HAP-1 (cell line): ENCODE results near the gene GALP.
"Not testable (repeated sequence)": the region's sequence is repeated elsewhere in the genome, so short reads cannot be mapped to it uniquely, and the experiment has no call there.

ENCODE experiments used
- DNase-seq, 2 experiments: peaks; one replicate each; pipeline ENCODE4 v3.0.0-alpha.2; 2016 to 2020; ENCODE audit warnings: low spot score in 2 of 2
- H3K27me3 ChIP-seq: fragments of 250-450 bp; sonication (Bioruptor Pico); 2 replicates; pipeline ENCODE4 v1.5.1; 2020; ENCODE audit warnings: low read depth, mild to moderate bottlenecking, moderate library complexity
- H3K36me3 ChIP-seq: fragments of 250-450 bp; sonication (Bioruptor Pico); replicated peaks from 2 replicates; pipeline ENCODE4 v1.5.1; 2020; ENCODE audit warnings: mild to moderate bottlenecking
- H3K4me1 ChIP-seq: fragments of 250-450 bp; sonication (Bioruptor Pico); 2 replicates; pipeline ENCODE4 v1.5.1; 2020; ENCODE audit warnings: mild to moderate bottlenecking
- H3K4me3 ChIP-seq: fragments of 250-450 bp; sonication (Bioruptor Pico); 2 replicates; pipeline ENCODE4 v1.5.1; 2020; ENCODE audit warnings: mild to moderate bottlenecking, moderate library complexity
- H3K9me3 ChIP-seq: fragments of 250-450 bp; sonication (Bioruptor Pico); 2 replicates; pipeline ENCODE4 v1.5.1; 2020; ENCODE audit warnings: mild to moderate bottlenecking, moderate library complexity
- in situ Hi-C: fragments of 300-500 bp; cut with MboI; formaldehyde crosslinking; loops from 3 replicates; pipeline ENCODE4 v1.14.3; 2020; ENCODE audit warnings: low sequenced_read_pairs, inconsistent platforms, mixed read lengths

The GALP gene

DNA sequence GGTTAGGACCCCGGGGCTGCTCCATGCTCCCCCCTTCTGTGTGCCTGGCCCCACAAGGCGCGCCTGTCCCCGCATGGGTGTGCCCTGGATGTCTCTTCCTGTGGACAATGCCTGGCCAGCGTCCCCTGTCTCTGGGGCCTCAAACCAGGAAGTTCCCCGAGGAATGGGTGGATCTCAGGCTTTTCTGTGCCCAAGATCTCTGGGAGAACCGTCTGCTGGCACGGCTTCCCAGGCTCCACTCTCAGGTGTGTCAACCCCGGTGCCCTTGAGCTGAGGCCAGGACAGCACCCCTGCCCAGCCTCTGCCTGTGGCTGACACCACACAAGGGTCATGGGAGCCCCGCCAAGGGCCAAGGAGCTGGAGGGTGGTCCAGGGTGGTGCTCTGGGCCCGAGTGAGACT is 19.0 kb upstream of the GALP start:
- no peaks in the 10 kb centered on the region for H3K27me3 ChIP-seq
- in situ Hi-C loops, result no loop called here
- no peak for DNase-seq
- no peak overlapping the region for H3K4me3 ChIP-seq
- no peaks in the 10 kb centered on the region for H3K4me1 ChIP-seq
- 0 out of 2 replicates have a peak, but pooled peaks cover 5% of the 10 kb centered on the region for H3K36me3 ChIP-seq
- no peaks in the 10 kb centered on the region for H3K9me3 ChIP-seq

- Histone ChIP-seq H3K36me3 (0 out of 2 replicates have a peak, but pooled peaks cover 5% of the 10 kb centered on the region), H3K27me3 (no peaks in the 10 kb centered on the region), H3K4me1 (no peaks in the 10 kb centered on the region), H3K9me3 (no peaks in the 10 kb centered on the region), H3K4me3 (no peak overlapping the region)
- no peak for DNase-seq
- in situ Hi-C loops, result no loop called here
Observed at GRCh38 chr19:56158170-56158757, 17.5 kb upstream of the GALP start.

- H3K36me3 ChIP-seq, result 0 out of 2 replicates have a peak, but pooled peaks cover 5% of the 10 kb centered on the region
Observed at GRCh38 chr19:56159009-56159559, 16.7 kb upstream of the GALP start.

GRCh38 chr19:56159622-56160271 is 16.1 kb upstream of the GALP start:
- Histone ChIP-seq H3K36me3 (0 out of 2 replicates have a peak, but pooled peaks cover 5% of the 10 kb centered on the region), H3K4me3 (no peak overlapping the region), H3K27me3 (no peaks in the 10 kb centered on the region), H3K9me3 (no peaks in the 10 kb centered on the region), H3K4me1 (no peaks in the 10 kb centered on the region)
- in situ Hi-C loops, result no loop called here
- DNase-seq, result no peak

More at GRCh38 chr19:56159009-56159559, 16.7 kb upstream of the GALP start:
- no peaks in the 10 kb centered on the region for H3K4me1 ChIP-seq
- H3K4me3 ChIP-seq, result no peak overlapping the region
- in situ Hi-C loops, result no loop called here
- no peaks in the 10 kb centered on the region for H3K27me3 ChIP-seq
- no peaks in the 10 kb centered on the region for H3K9me3 ChIP-seq
- no peak for DNase-seq

DNA sequence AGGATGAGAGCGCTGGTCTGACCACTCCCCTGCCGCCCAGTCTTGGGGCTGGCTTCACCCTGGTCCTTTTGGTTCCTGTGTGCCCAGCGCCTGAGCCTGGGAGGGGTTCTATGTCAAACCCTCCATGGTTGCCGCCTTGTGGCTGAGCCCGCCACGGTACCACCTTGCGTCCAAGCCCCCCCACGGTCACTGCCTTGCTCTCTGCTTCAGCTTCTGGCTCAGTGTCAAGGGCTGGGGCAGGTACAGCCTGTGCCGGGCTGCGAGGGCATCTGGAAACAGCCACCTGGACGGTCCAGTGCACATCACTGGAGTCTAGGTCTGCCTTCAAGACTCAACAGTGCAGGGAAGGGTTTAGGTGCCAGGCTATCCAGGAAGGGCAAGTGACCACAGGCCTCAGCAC is 14.3 kb upstream of the GALP start:
- in situ Hi-C loops, result no loop called here

GRCh38 chr19:56162258-56162657 is 13.6 kb upstream of the GALP start:
- in situ Hi-C loops, result no loop called here
- Histone ChIP-seq H3K9me3 (no peaks in the 10 kb centered on the region), H3K4me1 (no peaks in the 10 kb centered on the region), H3K4me3 (no peak overlapping the region), H3K27me3 (no peaks in the 10 kb centered on the region), H3K36me3 (no peaks in the 10 kb centered on the region)
- no peak for DNase-seq

More for the DNA sequence above, 14.3 kb upstream of the GALP start:
- Histone ChIP-seq H3K36me3 (no peaks in the 10 kb centered on the region), H3K4me1 (no peaks in the 10 kb centered on the region), H3K9me3 (no peaks in the 10 kb centered on the region), H3K4me3 (no peak overlapping the region), H3K27me3 (no peaks in the 10 kb centered on the region)
- DNase-seq, result no peak

DNA sequence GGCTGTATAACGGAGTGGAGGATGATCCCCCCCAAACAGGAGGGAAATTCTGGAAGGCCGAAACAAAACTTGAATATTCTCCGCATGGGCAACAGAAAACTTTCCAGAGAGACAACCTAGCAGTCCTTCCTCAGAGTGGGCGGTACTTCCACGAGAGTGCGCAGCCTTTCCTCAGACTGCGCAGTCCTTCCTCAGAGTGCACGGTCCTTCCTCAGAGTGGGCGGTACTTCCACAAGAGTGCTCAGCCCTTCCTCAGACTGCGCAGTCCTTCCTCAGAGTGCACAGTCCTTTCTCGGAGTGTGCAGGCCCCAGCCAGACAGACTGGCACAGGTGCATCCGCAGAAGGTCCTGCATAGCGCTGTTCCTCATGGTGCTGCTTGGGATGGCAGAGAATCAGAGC is 12.7 kb upstream of the GALP start:
- DNase-seq, result no peak
- in situ Hi-C loops, result no loop called here
- no peaks in the 10 kb centered on the region for H3K9me3 ChIP-seq
- no peaks in the 10 kb centered on the region for H3K4me1 ChIP-seq
- no peaks in the 10 kb centered on the region for H3K27me3 ChIP-seq
- H3K36me3 ChIP-seq, result no peaks in the 10 kb centered on the region
- no peak overlapping the region for H3K4me3 ChIP-seq

DNA sequence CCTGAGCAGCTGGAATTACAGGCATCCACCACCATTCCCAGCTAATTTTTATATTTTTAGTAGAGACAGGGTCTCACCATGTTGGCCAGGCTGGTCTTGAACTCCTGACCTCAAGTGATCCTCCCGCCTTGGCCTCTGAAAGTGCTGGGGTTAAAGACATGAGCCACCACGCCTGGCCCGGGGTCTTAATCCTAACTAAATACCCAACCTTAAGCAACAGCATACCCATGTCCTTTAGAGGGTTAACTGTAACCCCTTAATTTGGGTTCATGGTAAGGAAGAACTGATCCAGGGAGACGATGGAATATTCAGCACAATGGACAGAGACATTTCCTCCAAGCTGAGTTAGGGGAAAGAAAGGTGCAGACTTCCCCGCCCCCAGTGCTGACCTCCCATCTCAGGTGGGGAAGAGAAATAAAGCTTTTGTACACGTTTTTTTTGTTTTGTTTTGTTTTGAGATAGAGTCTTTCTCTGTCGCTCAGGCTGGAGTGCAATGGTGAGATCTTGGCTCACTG is 8.7 kb upstream of the GALP start:
- Histone ChIP-seq H3K9me3 (no peaks in the 10 kb centered on the region), H3K27me3 (no peaks in the 10 kb centered on the region), H3K4me1 (no peaks in the 10 kb centered on the region), H3K36me3 (no peaks in the 10 kb centered on the region), H3K4me3 (no peak overlapping the region)
- DNase-seq, result no peak
- in situ Hi-C loops, result loop anchor here (5.0 kb wide), 1 partner anchor 70 kb away; no protein-coding TSS in a partner anchor

DNA sequence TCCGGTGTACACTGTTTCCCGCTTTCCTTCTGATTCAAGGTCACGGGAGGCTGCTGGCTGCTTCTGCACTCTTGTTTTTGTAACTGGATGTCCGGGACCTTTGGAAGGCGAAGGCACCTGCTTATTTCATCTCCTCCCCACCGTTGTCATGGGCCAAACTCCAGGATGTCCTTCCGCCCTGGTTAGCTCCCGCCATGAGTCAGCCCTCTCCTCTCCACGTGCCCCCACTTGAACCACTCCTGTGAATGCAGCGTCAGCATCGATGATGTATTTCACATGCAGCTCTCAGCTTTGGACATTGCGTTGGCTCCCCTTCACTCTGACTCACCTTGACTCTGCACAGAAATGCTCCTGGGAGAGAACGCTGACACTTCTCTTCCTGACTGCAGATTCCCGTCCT is 5.5 kb upstream of the GALP start:
- no peak for DNase-seq
- H3K36me3 ChIP-seq, result no peaks in the 10 kb centered on the region
- in situ Hi-C loops, result loop anchor here (10.0 kb wide), 1 partner anchor 95 kb away; no protein-coding TSS in a partner anchor
- H3K9me3 ChIP-seq, result no peaks in the 10 kb centered on the region
- no peaks in the 10 kb centered on the region for H3K27me3 ChIP-seq
- H3K4me1 ChIP-seq, result no peaks in the 10 kb centered on the region
- H3K4me3 ChIP-seq, result no peak overlapping the region

DNA sequence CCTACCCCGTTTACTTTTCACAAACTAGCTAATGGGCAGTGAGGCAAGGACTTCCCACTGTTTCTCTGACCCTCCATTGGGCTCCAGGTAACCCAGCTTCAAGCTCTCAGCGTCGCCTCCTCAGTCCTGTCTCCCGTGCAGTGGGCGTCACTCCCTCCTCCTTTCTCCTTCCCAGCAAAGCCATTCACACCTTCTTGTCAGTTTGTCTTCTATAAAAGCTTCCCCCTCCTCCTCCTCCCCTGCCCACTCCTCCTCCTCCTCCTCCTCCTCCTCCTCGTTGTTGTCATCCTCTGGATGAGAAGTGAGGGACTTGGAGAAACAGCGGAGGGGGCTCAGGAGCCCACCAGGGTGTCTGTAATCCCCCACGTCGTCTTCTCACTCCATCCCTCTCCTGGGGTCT is 1.7 kb upstream of the GALP start:
- Histone ChIP-seq H3K9me3 (no peaks in the 10 kb centered on the region), H3K4me3 (no peak overlapping the region), H3K27me3 (no peaks in the 10 kb centered on the region), H3K36me3 (no peaks in the 10 kb centered on the region), H3K4me1 (no peaks in the 10 kb centered on the region)
- DNase-seq, result no peak
- in situ Hi-C loops, result loop anchor here (10.0 kb wide), 1 partner anchor 99 kb away; no protein-coding TSS in a partner anchor

DNA sequence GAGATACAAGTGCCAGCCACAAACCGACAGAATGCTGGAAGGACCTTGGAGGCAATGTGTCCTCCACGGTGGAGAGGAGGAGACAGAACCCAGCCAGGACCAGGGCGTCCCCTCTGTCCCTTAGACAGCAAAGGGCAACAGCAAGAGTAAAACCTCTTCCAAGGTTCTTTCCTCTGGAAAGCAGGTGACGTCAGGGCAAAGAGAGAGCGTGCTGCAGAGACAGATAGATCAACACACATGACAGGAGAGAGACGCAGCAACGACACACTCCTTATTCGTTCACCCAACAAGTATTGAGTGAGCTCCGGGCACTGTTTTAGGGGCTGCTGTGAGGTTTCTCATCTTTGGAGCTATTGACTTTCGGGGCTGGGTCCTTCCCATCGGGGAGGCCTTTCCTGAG is 1.3 kb upstream of the GALP start:
- DNase-seq, result no peak
- H3K9me3 ChIP-seq, result no peaks in the 10 kb centered on the region
- H3K27me3 ChIP-seq, result no peaks in the 10 kb centered on the region
- H3K4me3 ChIP-seq, result no peak overlapping the region
- H3K4me1 ChIP-seq, result no peaks in the 10 kb centered on the region
- in situ Hi-C loops, result loop anchor here (10.0 kb wide), 1 partner anchor 100 kb away; no protein-coding TSS in a partner anchor
- no peaks in the 10 kb centered on the region for H3K36me3 ChIP-seq

DNA sequence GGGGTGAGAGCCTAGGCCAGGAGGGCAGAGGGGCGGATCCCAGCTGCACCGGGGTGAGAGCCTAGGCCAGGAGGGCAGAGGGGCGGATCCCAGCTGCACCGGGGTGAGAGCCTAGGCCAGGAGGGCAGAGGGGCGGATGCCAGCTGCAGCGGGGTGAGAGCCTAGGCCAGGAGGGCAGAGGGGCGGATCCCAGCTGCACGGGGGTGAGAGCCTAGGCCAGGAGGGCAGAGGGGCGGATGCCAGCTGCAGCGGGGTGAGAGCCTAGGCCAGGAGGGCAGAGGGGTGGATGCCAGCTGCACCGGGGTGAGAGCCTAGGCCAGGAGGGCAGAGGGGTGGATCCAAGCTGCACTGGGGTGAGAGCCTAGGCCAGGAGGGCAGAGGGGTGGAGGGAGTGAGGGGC is 502 bp downstream of the GALP start:
- H3K27me3 ChIP-seq, H3K4me1 ChIP-seq, H3K36me3 ChIP-seq, H3K4me3 ChIP-seq, DNase-seq, H3K9me3 ChIP-seq: not testable (repeated sequence)
- in situ Hi-C loops, result loop anchor here (10.0 kb wide), 1 partner anchor 102 kb away; no protein-coding TSS in a partner anchor

- DNase-seq, result no peak
- Histone ChIP-seq H3K4me3 (no peak overlapping the region), H3K4me1 (no peaks in the 10 kb centered on the region), H3K36me3 (no peaks in the 10 kb centered on the region), H3K9me3 (no peaks in the 10 kb centered on the region), H3K27me3 (no peaks in the 10 kb centered on the region)
- in situ Hi-C loops, result loop anchor here (10.0 kb wide), 1 partner anchor 102 kb away; no protein-coding TSS in a partner anchor
Observed at GRCh38 chr19:56176881-56177280, 1.1 kb downstream of the GALP start.
